Kidney epithelial cell (primary cell): ENCODE measurements around the gene TMEM178B. TPM values are rescaled to one million over a fixed set of nuclear protein-coding genes. Genes with fewer than 3 reads are reported as not detected.

ENCODE experiments used
- DNase-seq: peaks from one replicate; pipeline ENCODE4 v3.0.0-alpha.2; 2010; ENCODE audit warnings: low read depth
- H3K27me3 ChIP-seq: 2 replicates; pipeline ENCODE4 v1.6.0; 2011; ENCODE audit warnings: low read length; ENCODE audit not compliant: control insufficient read depth, insufficient read depth
- H3K36me3 ChIP-seq: 2 replicates; pipeline ENCODE4 v1.5.1; 2011; ENCODE audit warnings: low read length; ENCODE audit not compliant: control insufficient read depth, insufficient read depth
- H3K4me3 ChIP-seq: 2 replicates; pipeline ENCODE4 v1.5.1; 2011; ENCODE audit warnings: low read depth, mild to moderate bottlenecking, control low read depth, low read length
- total RNA-seq: library from RNA; depleted of rRNA; stranded (reverse); fragments of >200 nt; gene quantifications from 2 replicates; pipeline ENCODE4 v1.2.3, GENCODE V29; 2015
- TF ChIP-seq, protein P1 (sequence below): IDR thresholded peaks from 2 replicates; pipeline ENCODE4 v1.5.1; 2011; ENCODE audit warnings: mild to moderate bottlenecking, moderate library complexity, low read length, control low read depth, inconsistent platforms; ENCODE audit not compliant: insufficient read depth, poor library complexity, severe bottlenecking

Gene TMEM178B
- total RNA-seq, 1 donor from 2014 or later: 9.7 TPM

DNA sequence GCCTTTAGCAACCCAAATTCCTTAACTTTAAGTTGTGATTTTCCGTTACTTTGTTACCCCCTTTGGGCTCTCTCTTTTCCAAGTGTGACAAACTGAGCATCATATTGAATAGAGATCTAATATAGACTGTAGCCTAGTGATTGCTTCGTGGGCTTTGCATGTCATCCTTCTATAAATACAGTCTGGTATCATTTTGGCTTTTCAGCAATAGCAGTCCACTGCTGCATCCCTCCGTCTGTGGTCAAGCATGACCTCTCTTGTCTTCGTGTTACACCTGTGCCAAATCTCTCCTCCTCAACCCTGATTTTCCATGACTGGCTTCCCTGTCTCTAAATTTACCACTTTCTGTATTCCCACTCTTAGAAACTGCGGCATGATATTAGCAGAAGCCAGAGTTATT lies 423.5 kb downstream of the TMEM178B start:
- no peak for DNase-seq

DNA sequence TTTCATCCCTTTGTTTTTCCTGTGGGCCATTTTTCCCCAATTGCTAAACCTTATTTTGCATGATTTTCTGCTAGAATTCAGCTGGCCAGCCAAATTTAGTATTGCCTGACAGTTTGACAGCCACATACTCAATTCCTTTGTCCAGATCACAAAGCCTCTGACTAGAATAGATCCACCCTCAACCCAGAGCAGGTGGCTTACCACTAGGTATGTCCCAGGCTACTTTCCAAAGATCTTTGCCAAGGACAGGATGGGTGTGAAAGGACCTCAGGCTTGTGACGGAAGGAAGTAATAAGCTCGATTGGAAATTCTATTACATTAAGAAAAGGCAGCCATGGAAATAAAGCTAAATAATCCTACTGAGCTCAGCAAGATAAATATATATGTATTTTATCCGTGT lies 426.7 kb downstream of the TMEM178B start:
- TF ChIP-seq, protein P1, sequence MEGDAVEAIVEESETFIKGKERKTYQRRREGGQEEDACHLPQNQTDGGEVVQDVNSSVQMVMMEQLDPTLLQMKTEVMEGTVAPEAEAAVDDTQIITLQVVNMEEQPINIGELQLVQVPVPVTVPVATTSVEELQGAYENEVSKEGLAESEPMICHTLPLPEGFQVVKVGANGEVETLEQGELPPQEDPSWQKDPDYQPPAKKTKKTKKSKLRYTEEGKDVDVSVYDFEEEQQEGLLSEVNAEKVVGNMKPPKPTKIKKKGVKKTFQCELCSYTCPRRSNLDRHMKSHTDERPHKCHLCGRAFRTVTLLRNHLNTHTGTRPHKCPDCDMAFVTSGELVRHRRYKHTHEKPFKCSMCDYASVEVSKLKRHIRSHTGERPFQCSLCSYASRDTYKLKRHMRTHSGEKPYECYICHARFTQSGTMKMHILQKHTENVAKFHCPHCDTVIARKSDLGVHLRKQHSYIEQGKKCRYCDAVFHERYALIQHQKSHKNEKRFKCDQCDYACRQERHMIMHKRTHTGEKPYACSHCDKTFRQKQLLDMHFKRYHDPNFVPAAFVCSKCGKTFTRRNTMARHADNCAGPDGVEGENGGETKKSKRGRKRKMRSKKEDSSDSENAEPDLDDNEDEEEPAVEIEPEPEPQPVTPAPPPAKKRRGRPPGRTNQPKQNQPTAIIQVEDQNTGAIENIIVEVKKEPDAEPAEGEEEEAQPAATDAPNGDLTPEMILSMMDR: no peak
- H3K4me3 ChIP-seq: no peak overlapping the region
- H3K27me3 ChIP-seq: no peaks in the 10 kb centered on the region
- DNase-seq: no peak
- no peaks in the 10 kb centered on the region for H3K36me3 ChIP-seq

More for the DNA sequence above, 423.5 kb downstream of the TMEM178B start:
- no peaks in the 10 kb centered on the region for H3K27me3 ChIP-seq
- H3K4me3 ChIP-seq: no peak overlapping the region
- TF ChIP-seq, protein P1: no peak
- no peaks in the 10 kb centered on the region for H3K36me3 ChIP-seq

DNA sequence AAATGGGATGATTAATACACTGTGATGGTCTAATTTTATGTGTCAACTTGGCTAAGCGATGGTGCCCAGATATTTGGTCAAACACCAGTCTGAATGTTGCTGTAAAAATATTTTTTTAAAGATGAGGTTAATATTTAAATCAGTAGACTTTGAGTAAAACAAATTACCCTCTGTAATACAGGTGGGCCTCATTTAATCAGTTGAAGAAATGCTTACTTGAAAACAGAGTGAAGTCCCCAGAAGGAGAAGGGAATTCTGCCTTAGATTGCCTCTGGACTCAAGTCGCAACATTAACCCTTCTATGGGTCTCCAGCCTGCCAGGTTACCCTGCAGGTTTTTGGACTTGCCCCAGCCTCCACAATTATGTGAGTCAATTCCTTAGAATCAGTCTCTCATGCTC lies 427.6 kb downstream of the TMEM178B start:
- no peak overlapping the region for H3K4me3 ChIP-seq
- TF ChIP-seq, protein P1: no peak
- no peak for DNase-seq
- H3K36me3 ChIP-seq: no peaks in the 10 kb centered on the region
- H3K27me3 ChIP-seq: no peaks in the 10 kb centered on the region

GRCh38 chr7:141511316-141511675 lies 437.4 kb downstream of the TMEM178B start:
- TF ChIP-seq, protein P1: no peak
- DNase-seq: no peak
- Histone ChIP-seq H3K4me3 (peak overlapping the region; percentile 11), H3K27me3 (peaks cover 12% of the 10 kb centered on the region), H3K36me3 (no peaks in the 10 kb centered on the region)

DNA sequence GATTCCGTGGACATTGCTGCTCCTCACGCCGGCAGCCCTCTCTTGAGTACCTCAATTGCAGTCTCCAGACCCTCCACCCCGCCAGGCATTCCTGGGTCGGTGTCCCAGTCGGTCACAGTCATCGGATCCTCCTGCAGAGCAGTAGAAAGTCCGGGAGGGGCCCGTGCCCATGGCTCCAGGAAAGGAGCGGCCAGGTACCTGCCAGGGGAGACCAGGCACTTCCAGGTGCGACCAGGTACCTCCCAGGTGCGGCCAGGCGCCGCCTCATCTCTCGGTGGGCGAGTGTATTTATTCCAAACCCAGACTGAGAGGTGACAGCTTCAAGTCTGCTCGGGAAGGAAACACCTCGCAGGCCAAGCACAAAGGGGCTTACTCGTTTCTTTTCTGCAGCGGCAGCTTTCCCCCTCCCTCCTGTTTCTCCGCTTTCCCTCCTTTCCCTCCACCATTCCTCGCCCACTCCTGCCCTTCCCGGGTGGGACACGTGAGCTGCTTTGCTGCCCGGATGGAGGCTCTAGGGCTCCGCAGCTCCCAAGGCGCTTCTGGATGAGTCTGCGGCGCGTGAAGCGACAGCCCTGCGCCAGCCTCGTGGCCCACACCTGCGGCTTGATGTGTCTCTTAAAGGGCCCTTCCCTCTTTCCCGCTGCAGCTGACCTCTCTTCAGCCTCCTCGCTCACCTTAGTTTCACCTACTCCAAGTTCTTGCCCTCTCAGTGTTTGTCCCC lies 438.0 kb downstream of the TMEM178B start:
- DNase-seq: peak; percentile 1
- peaks cover 12% of the 10 kb centered on the region for H3K27me3 ChIP-seq
- no peaks in the 10 kb centered on the region for H3K36me3 ChIP-seq
- TF ChIP-seq, protein P1: no peak
- H3K4me3 ChIP-seq: peak overlapping the region; percentile 11

- TF ChIP-seq, protein P1: no peak
- no peak for DNase-seq
- Histone ChIP-seq H3K27me3 (peaks cover 12% of the 10 kb centered on the region), H3K36me3 (no peaks in the 10 kb centered on the region), H3K4me3 (no peak overlapping the region)
Observed at GRCh38 chr7:141512597-141512996, 438.7 kb downstream of the TMEM178B start.
